Activated gamma-delta T cell treated with Interleukin-2 at 50 U/mL for 16 hours (primary cell): ENCODE results near the gene ATAD5.
A peak's percentile ranks its signal among the peaks of the same experiment; 100 is the strongest.
"Not testable (repeated sequence)": the region's sequence is repeated elsewhere in the genome, so short reads cannot be mapped to it uniquely, and the experiment has no call there.

Experiments
- DNase-seq: peaks from one replicate; pipeline ENCODE4 v3.0.0-alpha.2; 2020

Gene ATAD5, protein sequence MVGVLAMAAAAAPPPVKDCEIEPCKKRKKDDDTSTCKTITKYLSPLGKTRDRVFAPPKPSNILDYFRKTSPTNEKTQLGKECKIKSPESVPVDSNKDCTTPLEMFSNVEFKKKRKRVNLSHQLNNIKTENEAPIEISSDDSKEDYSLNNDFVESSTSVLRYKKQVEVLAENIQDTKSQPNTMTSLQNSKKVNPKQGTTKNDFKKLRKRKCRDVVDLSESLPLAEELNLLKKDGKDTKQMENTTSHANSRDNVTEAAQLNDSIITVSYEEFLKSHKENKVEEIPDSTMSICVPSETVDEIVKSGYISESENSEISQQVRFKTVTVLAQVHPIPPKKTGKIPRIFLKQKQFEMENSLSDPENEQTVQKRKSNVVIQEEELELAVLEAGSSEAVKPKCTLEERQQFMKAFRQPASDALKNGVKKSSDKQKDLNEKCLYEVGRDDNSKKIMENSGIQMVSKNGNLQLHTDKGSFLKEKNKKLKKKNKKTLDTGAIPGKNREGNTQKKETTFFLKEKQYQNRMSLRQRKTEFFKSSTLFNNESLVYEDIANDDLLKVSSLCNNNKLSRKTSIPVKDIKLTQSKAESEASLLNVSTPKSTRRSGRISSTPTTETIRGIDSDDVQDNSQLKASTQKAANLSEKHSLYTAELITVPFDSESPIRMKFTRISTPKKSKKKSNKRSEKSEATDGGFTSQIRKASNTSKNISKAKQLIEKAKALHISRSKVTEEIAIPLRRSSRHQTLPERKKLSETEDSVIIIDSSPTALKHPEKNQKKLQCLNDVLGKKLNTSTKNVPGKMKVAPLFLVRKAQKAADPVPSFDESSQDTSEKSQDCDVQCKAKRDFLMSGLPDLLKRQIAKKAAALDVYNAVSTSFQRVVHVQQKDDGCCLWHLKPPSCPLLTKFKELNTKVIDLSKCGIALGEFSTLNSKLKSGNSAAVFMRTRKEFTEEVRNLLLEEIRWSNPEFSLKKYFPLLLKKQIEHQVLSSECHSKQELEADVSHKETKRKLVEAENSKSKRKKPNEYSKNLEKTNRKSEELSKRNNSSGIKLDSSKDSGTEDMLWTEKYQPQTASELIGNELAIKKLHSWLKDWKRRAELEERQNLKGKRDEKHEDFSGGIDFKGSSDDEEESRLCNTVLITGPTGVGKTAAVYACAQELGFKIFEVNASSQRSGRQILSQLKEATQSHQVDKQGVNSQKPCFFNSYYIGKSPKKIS (N-terminal part only)

DNA sequence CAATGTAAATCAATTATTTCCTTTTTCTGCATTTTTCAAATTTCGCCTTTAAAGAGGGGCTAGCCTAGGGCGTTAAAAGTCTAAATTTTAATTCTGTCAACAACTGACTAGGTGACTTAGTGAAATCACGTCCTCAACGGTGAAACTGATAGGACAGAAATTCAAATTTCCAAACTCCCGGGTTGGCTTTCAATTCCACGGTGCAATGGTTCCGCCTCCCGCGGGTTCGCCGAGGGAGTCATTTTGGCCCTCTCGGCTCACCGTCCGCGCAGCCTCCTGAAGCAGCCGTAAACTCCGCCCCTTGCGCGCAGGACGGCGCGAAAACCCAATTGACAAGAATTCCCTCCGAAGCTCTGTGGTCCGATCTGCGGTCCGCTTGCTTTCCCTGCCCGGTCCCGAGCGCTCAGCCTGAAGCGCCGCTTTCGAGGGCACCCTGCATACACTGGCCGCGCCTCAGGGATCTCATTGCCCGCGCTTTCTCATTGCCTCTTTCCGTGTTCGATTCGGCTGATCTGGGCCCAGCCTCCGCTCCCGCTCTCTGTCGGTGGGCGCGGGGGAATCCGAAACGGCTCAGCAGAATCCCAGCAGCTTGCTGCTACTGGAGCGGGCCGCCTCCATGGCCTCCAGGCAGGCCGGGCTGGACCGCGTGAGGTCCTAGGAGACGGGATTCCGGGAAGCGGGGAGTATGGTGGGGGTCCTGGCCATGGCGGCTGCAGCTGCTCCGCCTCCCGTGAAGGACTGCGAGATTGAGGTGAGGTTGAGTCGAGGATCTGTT lies at the start of gene ATAD5:
Gene ATAD5 (plus strand): TSS at position 304 of the 775 bp plus-strand sequence. CDS start 382 bp downstream, at position 686.
- DNase-seq: peak; percentile 86

GRCh38 chr17:30782206-30782605 lies 49.6 kb upstream of the ATAD5 start:
- no peak for DNase-seq

GRCh38 chr17:30788918-30789317 lies 42.8 kb upstream of the ATAD5 start:
- no peak for DNase-seq

- no peak for DNase-seq
Observed at GRCh38 chr17:30790279-30790678, 41.5 kb upstream of the ATAD5 start.

DNA sequence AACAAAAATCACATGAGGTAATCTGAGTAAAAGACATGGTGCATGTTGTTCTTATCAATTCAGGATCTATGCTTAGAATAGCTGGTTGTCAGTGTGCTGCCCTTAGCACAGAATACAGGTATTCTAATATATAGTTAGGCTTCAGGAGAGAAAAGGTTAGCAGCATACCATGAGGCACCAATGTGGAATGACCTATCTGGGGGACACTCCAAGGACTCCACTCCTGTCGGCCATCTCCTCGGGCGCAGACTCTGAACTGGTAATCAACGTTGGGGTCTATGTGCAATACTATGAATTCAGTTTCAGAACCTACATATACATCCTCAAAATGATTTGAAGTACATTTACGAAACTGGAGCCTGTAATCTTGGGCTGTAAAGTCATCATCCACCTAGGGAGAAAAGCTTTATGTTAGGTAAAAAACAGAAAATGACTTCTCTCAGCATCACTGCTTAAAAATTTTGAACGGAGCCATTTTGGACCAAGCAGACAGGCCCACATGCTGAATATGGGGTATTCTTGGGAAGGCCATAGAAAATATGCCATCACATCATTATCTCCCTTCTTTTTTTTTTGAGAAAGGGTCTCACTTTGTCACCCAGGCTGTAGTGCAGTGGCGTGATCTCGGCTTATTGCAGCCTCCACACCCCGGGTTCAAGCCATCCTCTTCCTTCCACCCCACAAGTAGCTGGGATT lies 38.3 kb upstream of the ATAD5 start:
- DNase-seq: no peak

DNA sequence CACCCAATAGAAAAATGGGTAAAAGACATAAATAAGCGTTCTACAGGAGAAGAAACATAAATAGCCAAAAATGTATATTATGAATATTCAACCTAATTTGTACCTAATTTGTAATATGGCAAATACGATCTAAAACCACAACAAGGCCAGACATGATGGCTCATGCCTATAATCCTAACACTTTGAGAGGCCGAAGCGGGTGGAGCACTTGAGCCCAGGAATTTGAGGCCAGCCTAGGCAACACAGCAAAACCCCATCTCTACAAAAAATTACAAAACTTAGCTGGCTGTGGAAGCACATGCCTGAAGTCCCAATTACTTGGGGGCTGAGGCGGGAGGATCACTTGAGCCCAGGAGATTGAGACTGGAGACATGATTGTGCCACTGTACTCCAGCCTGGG lies 37.4 kb upstream of the ATAD5 start:
- no peak for DNase-seq

DNA sequence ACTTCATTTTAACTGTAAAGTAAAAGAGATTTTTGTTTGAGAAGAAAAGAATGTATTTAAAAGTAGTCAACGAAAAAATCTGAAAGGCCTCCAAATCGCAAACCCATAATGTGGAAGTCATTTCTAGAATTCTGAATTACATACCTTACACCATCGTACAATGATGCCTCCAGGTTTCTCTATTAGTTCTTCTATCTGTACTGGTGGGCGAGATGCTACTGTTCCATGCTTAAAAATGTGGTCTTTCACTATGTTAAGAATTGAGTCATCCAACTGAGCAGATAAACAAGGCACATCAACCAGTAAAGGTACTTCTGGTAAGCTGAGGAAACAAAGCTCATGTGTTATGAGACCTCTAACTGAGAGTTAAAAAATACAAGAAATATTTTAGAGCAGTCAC lies 35.8 kb upstream of the ATAD5 start:
- no peak for DNase-seq

- DNase-seq: no peak
Observed at GRCh38 chr17:30801671-30802070, 30.1 kb upstream of the ATAD5 start.

DNA sequence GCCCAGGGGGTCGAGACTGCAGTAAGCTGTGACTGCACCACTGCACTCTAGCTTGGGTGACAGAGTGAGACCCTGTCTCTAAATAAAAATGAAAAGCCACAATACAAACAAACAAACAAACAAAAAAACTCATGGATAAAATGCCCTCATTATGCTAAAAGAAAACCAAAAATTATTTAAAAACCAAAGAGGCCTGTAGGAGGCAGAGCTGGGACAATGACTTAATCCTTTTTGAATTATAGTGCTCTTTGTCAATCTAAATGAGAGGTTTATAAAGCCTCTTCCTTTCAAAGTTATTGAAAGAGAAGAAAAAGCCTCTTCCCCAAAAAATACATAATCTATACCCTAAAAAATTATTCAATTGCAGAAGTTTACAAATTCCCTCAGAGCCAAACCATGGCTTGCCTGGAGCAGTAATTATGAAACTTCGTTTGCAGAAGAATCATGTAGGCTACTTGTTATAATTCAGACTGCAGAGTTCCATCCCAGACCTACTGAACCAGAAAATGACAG lies 25.8 kb upstream of the ATAD5 start:
- no peak for DNase-seq

DNA sequence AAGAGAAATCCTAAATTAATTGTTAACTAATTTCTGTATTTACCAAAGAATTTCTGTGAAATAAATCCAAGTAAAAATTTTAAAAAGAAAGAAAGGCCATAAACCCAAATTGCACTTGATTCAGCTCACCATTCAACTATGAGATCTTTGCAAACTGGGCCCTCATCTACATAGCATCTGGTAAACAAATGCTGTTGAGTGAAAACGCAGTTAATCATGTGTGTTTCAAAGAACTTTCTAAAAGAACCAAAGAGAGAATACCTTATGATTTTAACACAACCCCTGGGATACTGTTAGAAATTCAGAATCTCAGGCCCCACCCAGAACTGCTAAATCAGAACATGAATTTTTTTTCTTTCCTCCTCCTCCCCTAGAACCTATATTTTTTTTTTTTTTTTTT lies 23.9 kb upstream of the ATAD5 start:
- no peak for DNase-seq

DNA sequence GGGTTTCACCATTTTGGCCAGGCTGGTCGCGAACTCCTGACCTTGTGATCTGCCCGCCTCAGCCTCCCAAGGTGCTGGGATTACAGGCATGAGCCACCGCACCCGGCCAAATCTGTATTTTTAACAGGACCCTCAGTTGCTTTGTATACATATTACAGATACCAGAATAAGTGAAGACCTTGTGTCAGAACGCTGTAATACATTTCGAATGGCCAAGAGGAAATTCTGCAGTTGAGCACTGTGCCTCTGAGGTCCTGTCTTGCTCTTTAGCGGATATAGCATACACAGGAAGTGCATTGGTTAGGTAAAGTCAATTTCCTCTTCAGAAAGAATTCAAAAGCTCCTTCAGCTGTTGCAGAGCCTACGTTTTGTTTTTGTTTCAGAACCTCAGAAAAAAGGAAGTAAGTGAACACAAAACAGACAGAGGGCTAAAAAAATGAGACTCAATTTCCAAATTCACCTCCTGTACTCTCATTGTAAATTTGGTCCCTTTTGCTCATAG lies 22.9 kb upstream of the ATAD5 start:
- DNase-seq: peak; percentile 36

DNA sequence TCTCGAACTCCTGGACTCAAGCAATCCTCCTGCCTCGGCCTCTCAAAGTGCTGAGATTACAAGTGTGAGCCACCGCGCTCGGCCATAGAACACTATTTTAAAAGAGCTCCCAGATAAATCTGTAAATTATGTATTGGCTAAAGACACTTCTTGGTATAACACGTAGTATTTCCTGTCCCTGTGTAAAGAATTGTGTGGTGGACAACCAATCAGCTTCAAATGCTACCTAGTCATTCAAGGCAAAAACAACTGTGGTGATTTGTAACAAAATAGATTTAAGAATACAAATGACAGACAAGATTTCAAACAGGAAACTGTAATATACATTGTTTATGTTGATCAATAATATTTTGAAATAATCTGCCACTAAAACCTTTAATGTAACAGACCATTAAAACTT lies 21.9 kb upstream of the ATAD5 start:
- DNase-seq: no peak

DNA sequence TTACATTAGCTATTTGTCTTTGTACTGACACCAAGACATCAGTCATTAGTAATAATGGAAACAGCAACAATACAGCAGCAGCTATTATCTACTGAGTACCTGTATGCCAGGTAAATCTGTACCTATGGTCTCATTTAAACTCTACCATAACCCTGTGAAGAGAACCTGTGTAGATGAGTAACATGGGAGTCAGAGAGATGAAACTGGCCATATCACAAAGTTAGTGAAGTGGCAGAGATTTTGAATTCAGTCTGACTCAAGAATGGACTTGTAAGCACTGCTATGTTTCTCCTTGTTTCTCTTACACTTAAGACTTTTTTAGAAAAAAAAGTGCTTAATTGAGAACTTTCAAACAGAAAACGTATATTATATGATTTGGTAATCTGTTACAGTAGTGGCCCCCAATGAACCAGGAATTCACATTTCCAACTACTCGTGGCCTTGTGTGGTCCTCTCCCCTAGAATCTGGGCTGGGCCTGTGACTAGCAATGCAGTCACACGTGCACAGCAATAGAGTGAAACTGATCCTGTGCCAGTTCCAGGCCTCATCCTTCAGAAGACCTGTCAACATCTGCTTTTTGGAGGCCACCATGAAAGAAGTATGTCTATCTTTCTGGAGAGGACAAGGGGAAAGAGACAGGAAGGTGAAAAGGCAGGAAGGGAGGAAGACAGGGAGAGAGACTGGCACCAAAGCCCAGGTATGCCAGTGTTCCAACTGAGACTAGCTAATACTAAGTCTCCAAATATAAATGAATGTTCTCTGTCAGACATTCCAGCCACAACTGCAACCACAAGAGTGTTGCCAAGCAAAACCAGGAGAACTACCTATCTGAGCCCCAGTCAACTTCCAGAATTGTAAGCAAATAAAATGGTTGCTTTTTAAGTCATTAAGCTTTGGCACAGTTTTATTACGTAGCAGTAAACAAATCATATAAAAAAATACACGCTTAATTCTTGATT lies 19.3 kb upstream of the ATAD5 start:
- DNase-seq: no peak

- DNase-seq: not testable (repeated sequence)
Observed at GRCh38 chr17:30814236-30814635, 17.5 kb upstream of the ATAD5 start.

DNA sequence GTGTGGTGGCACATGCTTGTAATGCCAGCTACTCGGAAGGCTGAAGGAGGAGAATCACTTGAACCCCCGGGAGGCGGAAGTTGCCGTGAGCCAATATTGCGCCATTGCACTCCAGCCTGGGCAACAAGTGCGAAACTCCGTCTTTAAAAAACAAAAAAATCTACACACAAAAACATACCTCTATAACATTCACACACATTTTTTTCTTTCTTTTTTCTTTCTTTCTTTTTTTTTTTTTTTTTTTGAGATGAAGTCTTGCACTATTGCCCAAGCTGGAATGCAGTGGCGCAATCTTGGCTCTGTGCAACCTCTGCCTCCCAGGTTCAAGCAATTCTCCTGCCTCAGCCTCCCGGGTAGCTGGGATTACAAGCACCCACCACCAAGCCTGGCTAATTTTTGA lies 16.9 kb upstream of the ATAD5 start:
- DNase-seq: not testable (repeated sequence)

DNA sequence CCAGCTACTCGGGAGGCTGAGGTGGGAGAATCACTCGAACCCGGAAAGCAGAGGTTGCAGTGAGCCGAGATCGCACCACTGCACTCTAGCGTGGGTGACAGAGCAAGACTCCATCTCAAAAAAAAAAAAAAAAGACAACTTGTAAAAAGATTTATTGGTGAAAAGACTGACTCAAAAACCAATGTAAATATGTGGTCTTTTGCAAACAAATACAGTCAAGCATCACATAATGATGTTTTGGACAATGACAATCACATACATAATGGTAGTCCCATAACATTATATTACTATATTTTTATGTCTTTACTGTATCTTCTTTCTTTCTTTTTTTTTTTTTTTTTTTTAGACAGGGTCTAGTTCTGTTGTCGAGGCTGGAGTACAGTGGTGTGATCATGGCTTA lies 15.6 kb upstream of the ATAD5 start:
- no peak for DNase-seq

GRCh38 chr17:30819971-30820705 lies 11.6 kb upstream of the ATAD5 start:
- no peak for DNase-seq

DNA sequence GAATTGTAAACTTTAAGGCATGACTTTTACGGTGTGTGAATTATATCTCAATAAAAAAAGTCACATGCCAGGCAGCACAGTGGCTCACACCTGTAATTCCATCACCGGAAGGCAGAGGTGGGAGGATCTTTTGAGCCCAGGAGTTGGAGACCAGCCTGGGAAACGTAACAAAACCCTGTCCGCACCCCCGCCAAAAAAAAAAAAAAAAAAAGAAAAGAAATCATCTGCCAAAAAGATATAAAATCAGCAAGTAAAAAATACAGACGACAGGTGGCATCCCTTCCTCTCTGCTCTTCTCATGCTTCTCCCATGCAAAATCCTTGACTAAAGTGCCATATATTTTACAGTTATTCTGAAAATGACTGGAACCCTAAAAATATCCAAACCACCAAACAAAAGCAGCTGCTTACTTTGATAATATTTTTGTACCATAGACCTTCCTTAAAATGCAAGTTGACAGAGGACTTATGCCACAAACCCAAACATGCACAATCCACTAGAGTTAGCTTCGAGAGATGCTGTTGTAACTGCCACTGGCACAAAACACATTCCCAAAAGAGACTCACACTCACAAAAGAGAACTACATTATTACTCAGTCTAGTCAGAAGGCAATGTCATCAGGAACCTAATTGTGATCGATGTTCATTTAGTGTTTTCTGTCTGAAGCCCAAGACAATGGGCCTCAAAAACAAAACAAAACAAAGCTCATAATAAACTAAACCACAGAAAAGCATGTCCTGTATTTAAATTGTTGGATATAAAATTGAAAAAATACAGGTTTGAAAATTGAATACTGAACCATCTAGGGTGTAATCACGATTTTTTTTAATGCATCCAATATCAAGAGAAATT lies 9.7 kb upstream of the ATAD5 start:
- no peak for DNase-seq
